HepG2 (cell line): ENCODE measurements around the gene TKFC. TPM values are rescaled to one million over a fixed set of nuclear protein-coding genes. Genes with fewer than 3 reads are reported as not detected.

ENCODE experiments used
- AGO1 ChIP-seq: fragments of 200-400 bp; formaldehyde crosslinking; IDR thresholded peaks from 2 replicates; pipeline ENCODE4 v1.6.1; 2017; ENCODE audit warnings: mild to moderate bottlenecking, low read depth, low read length, moderate library complexity; ENCODE audit not compliant: poor library complexity, severe bottlenecking
- ATF1 ChIP-seq: IDR thresholded peaks from 2 replicates; pipeline ENCODE4 v1.6.1; 2016; ENCODE audit warnings: mild to moderate bottlenecking, control low read depth
- ATF4 ChIP-seq, 2 experiments: fragments of 450-650 bp in 1 of 2; sonication (generic) in 1 of 2; formaldehyde crosslinking; IDR thresholded peaks; 2 replicates each; pipeline versions ENCODE4 v1.5.0 to v1.8.0; 2020 to 2022; ENCODE audit warnings: mild to moderate bottlenecking in 1 of 2, missing genetic modification reagents in 1 of 2
- DMTF1 ChIP-seq: sonication (generic); formaldehyde crosslinking; IDR thresholded peaks from 2 replicates; pipeline ENCODE4 v1.4.0; 2020; ENCODE audit warnings: mild to moderate bottlenecking, missing genetic modification reagents
- HDAC1 ChIP-seq: sonication (generic); formaldehyde crosslinking; IDR thresholded peaks from 2 replicates; pipeline ENCODE4 v1.5.1; 2020; ENCODE audit warnings: mild to moderate bottlenecking, missing genetic modification reagents
- HNRNPH1 ChIP-seq: fragments of 200-400 bp; formaldehyde crosslinking; optimal IDR thresholded peaks from 2 replicates; pipeline ENCODE3; 2017; ENCODE audit warnings: mild to moderate bottlenecking, low read depth, low read length
- IRF9 ChIP-seq: sonication (generic); formaldehyde crosslinking; IDR thresholded peaks from 2 replicates; pipeline ENCODE4 v1.8.0; 2022; ENCODE audit warnings: missing genetic modification reagents, mild to moderate bottlenecking, borderline replicate concordance
- ISL2 ChIP-seq: sonication (generic); formaldehyde crosslinking; IDR thresholded peaks from 2 replicates; pipeline ENCODE4 v1.5.0; 2020; ENCODE audit warnings: missing genetic modification reagents
- KDM4B ChIP-seq: sonication (generic); formaldehyde crosslinking; IDR thresholded peaks from 2 replicates; pipeline ENCODE4 v1.4.0; 2020; ENCODE audit warnings: missing genetic modification reagents
- KDM5B ChIP-seq: sonication (generic); formaldehyde crosslinking; IDR thresholded peaks from 2 replicates; pipeline ENCODE4 v1.4.0; 2020; ENCODE audit warnings: missing genetic modification reagents, mild to moderate bottlenecking, borderline replicate concordance
- NFKBIZ ChIP-seq: IDR thresholded peaks from 2 replicates; pipeline ENCODE4 v1.6.1; 2018; ENCODE audit warnings: missing genetic modification reagents, missing compliant biosample characterization
- NR2F6 ChIP-seq, 2 experiments: IDR thresholded peaks; 2 replicates each; pipeline ENCODE4 v1.6.1; 2016; ENCODE audit warnings: antibody characterized with exemption in 1 of 2, mild to moderate bottlenecking in 1 of 2
- TBP ChIP-seq: sonication (generic); formaldehyde crosslinking; IDR thresholded peaks from 2 replicates; pipeline ENCODE4 v1.5.0; 2020; ENCODE audit warnings: missing genetic modification reagents
- TBX3 ChIP-seq: fragments of 450-650 bp; IDR thresholded peaks from 2 replicates; pipeline ENCODE4 v1.6.1; 2017; ENCODE audit warnings: antibody characterized with exemption, mild to moderate bottlenecking, inconsistent platforms, borderline replicate concordance
- TCF12 ChIP-seq, 2 experiments: fragments of 450-650 bp in 1 of 2; sonication (generic) in 1 of 2; formaldehyde crosslinking in 1 of 2; IDR thresholded peaks; 2 replicates each; pipeline versions ENCODE4 v1.6.1 to v1.8.0; 2017 to 2022; ENCODE audit warnings: antibody characterized with exemption in 1 of 2, mild to moderate bottlenecking in 1 of 2, missing genetic modification reagents in 1 of 2, moderate library complexity in 1 of 2
- TFAP4 ChIP-seq: sonication (generic); IDR thresholded peaks from 2 replicates; pipeline ENCODE4 v1.6.1; 2016; ENCODE audit warnings: low read depth, borderline replicate concordance
- U2AF2 ChIP-seq: fragments of 200-400 bp; formaldehyde crosslinking; IDR thresholded peaks from 2 replicates; pipeline ENCODE4 v1.6.1; 2017; ENCODE audit warnings: low read depth, mild to moderate bottlenecking, low read length
- ZBTB37 ChIP-seq: sonication (generic); formaldehyde crosslinking; IDR thresholded peaks from 2 replicates; pipeline ENCODE4 v1.4.0; 2020; ENCODE audit warnings: mild to moderate bottlenecking, missing genetic modification reagents
- ZNF256 ChIP-seq: sonication (generic); formaldehyde crosslinking; conservative IDR thresholded peaks from 2 replicates; pipeline ENCODE4 v1.4.0; 2020; ENCODE audit warnings: missing genetic modification reagents
- ZNF34 ChIP-seq: sonication (generic); formaldehyde crosslinking; IDR thresholded peaks from 2 replicates; pipeline ENCODE4 v1.4.0; 2020; ENCODE audit warnings: mild to moderate bottlenecking, missing genetic modification reagents, borderline replicate concordance
- ZNF781 ChIP-seq: sonication (generic); formaldehyde crosslinking; IDR thresholded peaks from 2 replicates; pipeline ENCODE4 v1.5.1; 2020; ENCODE audit warnings: borderline replicate concordance, mild to moderate bottlenecking, missing genetic modification reagents; ENCODE audit errors: not compliant biosample characterization
- polyA plus RNA-seq, 8 experiments: library from polyadenylated mRNA; depleted of rRNA in 3 of 8; stranded (reverse) in 7 of 8; unstranded in 1 of 8; fragments of >200 nt; fragmentation: Illumina TruSeq in 4 of 8; extraction: Trizol in 4 of 8; gene quantifications; 2 replicates each; pipeline versions ENCODE4 v1.2.1 to v1.2.3, GENCODE V29; 2011 to 2016; ENCODE audit warnings: low read depth in 4 of 8, missing spikeins in 1 of 8, mixed read lengths in 1 of 8; ENCODE audit not compliant: insufficient read depth in 1 of 8
- total RNA-seq, 5 experiments: library from RNA; depleted of rRNA; stranded (reverse); fragments of >200 nt; fragmentation: Illumina TruSeq; extraction: Trizol; gene quantifications; 2 replicates each; pipeline ENCODE4 v1.2.3, GENCODE V29; 2016; ENCODE audit warnings: low read depth in 1 of 5

Gene TKFC
- total and polyA plus RNA-seq, 2 of the 13 experiments (the other 11 are each of a cell fraction or from before 2014, with no cell fraction given), result 147 to 197 TPM

GRCh38 chr11:61369372-61370348 lies 36.6 kb downstream of the TKFC start (continued):
- TF ChIP-seq TCF12 (IDR thresholded peaks at IDR 0.05) (no peak), TCF12 (CRISPR knock-in tag; IDR thresholded peaks at IDR 0.05) (peak; percentile 67; the same call in 1 of the 2 replicates), TBP (no peak), TBX3 (no peak), AGO1 (no peak), KDM5B (CRISPR knock-in tag) (peak; percentile 31; the same call in 1 of the 2 replicates), HNRNPH1 (no peak), U2AF2 (no peak), KDM4B (CRISPR knock-in tag) (no peak), ZNF256 (CRISPR knock-in tag) (no peak), HDAC1 (CRISPR knock-in tag) (peak; percentile 71), ZNF34 (CRISPR knock-in tag) (no peak), IRF9 (CRISPR knock-in tag) (no peak), ZNF781 (CRISPR knock-in tag) (no peak), NFKBIZ (CRISPR knock-in tag) (no peak), ZBTB37 (peak; percentile 88; the same call in 1 of the 2 replicates), DMTF1 (no peak), ATF1 (no peak; the same call in 1 of the 2 replicates), ATF4 (CRISPR knock-in tag; IDR thresholded peaks at IDR 0.05) (peak in 1 of 2 experiments; percentile 66; a peak in 2 of 4 replicates), ISL2 (CRISPR knock-in tag) (peak; percentile 34; the same call in 1 of the 2 replicates), TFAP4 (peak; percentile 98), NR2F6 (IDR thresholded peaks at IDR 0.05) (peak; percentile 66), NR2F6 (CRISPR knock-in tag; IDR thresholded peaks at IDR 0.05) (peak; percentile 82)
